Keratinocyte (primary cell): Measurements from ENCODE around the gene ITIH2. TPM values are rescaled to one million over a fixed set of nuclear protein-coding genes. Genes with fewer than 3 reads are reported as not detected.
"Not testable (repeated sequence)": the region's sequence is repeated elsewhere in the genome, so short reads cannot be mapped to it uniquely, and the experiment has no call there.

Source experiments
- DNase-seq: peaks from one replicate; pipeline ENCODE4 v3.0.0-alpha.2; 2011; ENCODE audit warnings: low read depth, missing footprints, low spot score
- FAIRE-seq: peaks from 2 replicates; lab custom pipeline; 2011; peaks lifted over from hg19 to GRCh38; lab: Jason Lieb, UNC
- H2AFZ ChIP-seq: 2 replicates; pipeline ENCODE4 v1.6.0; 2012; ENCODE audit warnings: low read length, control low read depth, inconsistent platforms; ENCODE audit not compliant: control insufficient read depth
- H3K27ac ChIP-seq: 2 replicates; pipeline ENCODE4 v1.5.1; 2011; ENCODE audit warnings: low read length; ENCODE audit not compliant: control insufficient read depth, insufficient read depth
- H3K27me3 ChIP-seq: 3 replicates; pipeline ENCODE4 v1.6.0; 2011; ENCODE audit warnings: low read length; ENCODE audit not compliant: control insufficient read depth, insufficient read depth; ENCODE audit errors: extremely low read depth
- H3K36me3 ChIP-seq, 2 experiments: 2 replicates in 1 of 2; 3 replicates in 1 of 2; pipeline ENCODE4 v1.5.1; 2011; ENCODE audit warnings: low read length in 2 of 2, mild to moderate bottlenecking in 1 of 2; ENCODE audit not compliant: control insufficient read depth in 2 of 2, insufficient read depth in 2 of 2; ENCODE audit errors: extremely low read depth in 1 of 2
- H3K4me1 ChIP-seq: 3 replicates; pipeline ENCODE4 v1.5.1; 2011; ENCODE audit warnings: low read length; ENCODE audit not compliant: control insufficient read depth, insufficient read depth; ENCODE audit errors: extremely low read depth
- H3K4me2 ChIP-seq: 3 replicates; pipeline ENCODE4 v1.6.0; 2011; ENCODE audit warnings: low read depth, low read length; ENCODE audit not compliant: control insufficient read depth, insufficient read depth; ENCODE audit errors: extremely low read depth
- H3K4me3 ChIP-seq, 3 experiments: fragments of 200-600 bp in 1 of 3; sonication (generic) in 1 of 3; 2 replicates in 2 of 3; 3 replicates in 1 of 3; pipeline ENCODE4 v1.5.1; 2011 to 2016; ENCODE audit warnings: low read length in 3 of 3, mild to moderate bottlenecking in 3 of 3, control low read depth in 2 of 3, inconsistent platforms in 1 of 3, low read depth in 1 of 3, mixed read lengths in 1 of 3, mixed run types in 1 of 3, moderate library complexity in 1 of 3; ENCODE audit not compliant: control insufficient read depth in 2 of 3, insufficient read depth in 2 of 3; ENCODE audit errors: extremely low read depth in 1 of 3
- H3K79me2 ChIP-seq: 2 replicates; pipeline ENCODE4 v1.6.0; 2012; ENCODE audit warnings: low read length; ENCODE audit not compliant: control insufficient read depth, insufficient read depth
- H3K9ac ChIP-seq: 3 replicates; pipeline ENCODE4 v1.6.0; 2011; ENCODE audit warnings: low read length; ENCODE audit not compliant: control insufficient read depth, insufficient read depth; ENCODE audit errors: extremely low read depth
- H3K9me1 ChIP-seq: 3 replicates; pipeline ENCODE4 v1.6.0; 2011; ENCODE audit warnings: low read length; ENCODE audit not compliant: control insufficient read depth, insufficient read depth; ENCODE audit errors: extremely low read depth
- H3K9me3 ChIP-seq: 2 replicates; pipeline ENCODE4 v1.5.1; 2012; ENCODE audit warnings: low read depth, low read length; ENCODE audit not compliant: control insufficient read depth
- H4K20me1 ChIP-seq: 3 replicates; pipeline ENCODE4 v1.6.0; 2011; ENCODE audit warnings: low read length; ENCODE audit not compliant: control insufficient read depth, insufficient read depth; ENCODE audit errors: extremely low read depth
- EZH2 ChIP-seq: IDR thresholded peaks from one replicate; pipeline ENCODE4 v1.6.1; 2012; ENCODE audit warnings: inconsistent platforms, mild to moderate bottlenecking, low read length, moderate library complexity
- dilution Hi-C: fragments of 300-500 bp; cut with MboI; formaldehyde crosslinking; loops from one replicate; pipeline ENCODE4 v1.7.0; 2020; ENCODE audit warnings: low sequenced_read_pairs; ENCODE audit not compliant: extremely low pct_ligation_motif_present
- polyA plus RNA-seq, 5 experiments: library from polyadenylated mRNA; depleted of rRNA in 3 of 5; stranded (reverse) in 3 of 5; stranded (forward) in 1 of 5; unstranded in 1 of 5; fragments of >200 nt; gene quantifications; 1 replicate in 1 of 5; 2 replicates in 3 of 5; 3 replicates in 1 of 5; pipeline versions ENCODE4 v1.2.1 to v1.2.3, GENCODE V29; 2011 to 2012; ENCODE audit warnings: missing spikeins in 2 of 5, low read depth in 1 of 5, low replicate concordance in 1 of 5
- TF ChIP-seq, protein P1 (sequence below), 3 experiments: IDR thresholded peaks in 1 of 3; conservative IDR thresholded peaks in 1 of 3; optimal IDR thresholded peaks in 1 of 3; 2 replicates in 2 of 3; 3 replicates in 1 of 3; pipeline versions ENCODE3 to v1.5.1; 2011; ENCODE audit warnings: low read length in 3 of 3, mild to moderate bottlenecking in 3 of 3, moderate library complexity in 2 of 3, control low read depth in 1 of 3, inconsistent platforms in 1 of 3; ENCODE audit not compliant: insufficient read depth in 2 of 3; ENCODE audit errors: extremely low read depth in 1 of 3

The ITIH2 gene
- polyA plus RNA-seq, 1 donor (not counting 4 experiments of a cell fraction or from before 2014, with no cell fraction given), result not detected

DNA sequence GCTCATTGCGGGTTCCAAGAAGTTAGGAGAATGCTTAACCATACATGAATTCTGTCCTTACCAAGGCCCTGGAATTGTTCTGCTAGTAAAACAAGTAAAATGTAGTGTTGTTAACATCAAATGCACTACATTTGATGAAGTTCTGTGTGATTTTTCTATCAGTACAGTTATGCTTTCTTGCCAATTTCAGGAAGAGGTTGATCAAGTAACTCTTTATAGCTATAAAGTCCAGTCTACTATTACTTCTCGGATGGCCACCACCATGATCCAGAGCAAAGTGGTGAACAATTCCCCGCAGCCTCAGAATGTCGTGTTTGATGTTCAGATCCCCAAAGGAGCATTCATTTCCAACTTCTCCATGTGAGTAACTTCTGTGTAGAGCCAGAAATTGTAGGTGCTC, 5.7 kb downstream of the ITIH2 start:
- H3K27me3 ChIP-seq, result no peaks in the 10 kb centered on the region
- dilution Hi-C loops, result no loop called here
- DNase-seq (no peak), FAIRE-seq (no peak)
- H3K9me3 ChIP-seq, result no peaks in the 10 kb centered on the region
- H3K27ac ChIP-seq, result no peak overlapping the region
- H3K79me2 ChIP-seq, result no peaks in the 10 kb centered on the region
- no peaks in the 10 kb centered on the region for H3K4me1 ChIP-seq
- H3K9ac ChIP-seq, result no peak overlapping the region
- no peaks in the 10 kb centered on the region for H3K9me1 ChIP-seq
- H3K4me2 ChIP-seq, result no peak overlapping the region
- TF ChIP-seq, protein P1, sequence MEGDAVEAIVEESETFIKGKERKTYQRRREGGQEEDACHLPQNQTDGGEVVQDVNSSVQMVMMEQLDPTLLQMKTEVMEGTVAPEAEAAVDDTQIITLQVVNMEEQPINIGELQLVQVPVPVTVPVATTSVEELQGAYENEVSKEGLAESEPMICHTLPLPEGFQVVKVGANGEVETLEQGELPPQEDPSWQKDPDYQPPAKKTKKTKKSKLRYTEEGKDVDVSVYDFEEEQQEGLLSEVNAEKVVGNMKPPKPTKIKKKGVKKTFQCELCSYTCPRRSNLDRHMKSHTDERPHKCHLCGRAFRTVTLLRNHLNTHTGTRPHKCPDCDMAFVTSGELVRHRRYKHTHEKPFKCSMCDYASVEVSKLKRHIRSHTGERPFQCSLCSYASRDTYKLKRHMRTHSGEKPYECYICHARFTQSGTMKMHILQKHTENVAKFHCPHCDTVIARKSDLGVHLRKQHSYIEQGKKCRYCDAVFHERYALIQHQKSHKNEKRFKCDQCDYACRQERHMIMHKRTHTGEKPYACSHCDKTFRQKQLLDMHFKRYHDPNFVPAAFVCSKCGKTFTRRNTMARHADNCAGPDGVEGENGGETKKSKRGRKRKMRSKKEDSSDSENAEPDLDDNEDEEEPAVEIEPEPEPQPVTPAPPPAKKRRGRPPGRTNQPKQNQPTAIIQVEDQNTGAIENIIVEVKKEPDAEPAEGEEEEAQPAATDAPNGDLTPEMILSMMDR (optimal IDR thresholded peaks at IDR 0.05 in 1 of 3, IDR thresholded peaks at IDR 0.05 in 1 of 3, conservative IDR thresholded peaks at IDR 0.05 in 1 of 3; ENCODE audit: extremely low read depth in 1 of 3, insufficient read depth in 2 of 3, low read length in 3 of 3), result no peak
- no peak for TF ChIP-seq EZH2
- no peaks in the 10 kb centered on the region for H3K36me3 ChIP-seq
- H4K20me1 ChIP-seq, result no peaks in the 10 kb centered on the region
- H2AFZ ChIP-seq, result no peak overlapping the region
- no peak overlapping the region for H3K4me3 ChIP-seq

DNA sequence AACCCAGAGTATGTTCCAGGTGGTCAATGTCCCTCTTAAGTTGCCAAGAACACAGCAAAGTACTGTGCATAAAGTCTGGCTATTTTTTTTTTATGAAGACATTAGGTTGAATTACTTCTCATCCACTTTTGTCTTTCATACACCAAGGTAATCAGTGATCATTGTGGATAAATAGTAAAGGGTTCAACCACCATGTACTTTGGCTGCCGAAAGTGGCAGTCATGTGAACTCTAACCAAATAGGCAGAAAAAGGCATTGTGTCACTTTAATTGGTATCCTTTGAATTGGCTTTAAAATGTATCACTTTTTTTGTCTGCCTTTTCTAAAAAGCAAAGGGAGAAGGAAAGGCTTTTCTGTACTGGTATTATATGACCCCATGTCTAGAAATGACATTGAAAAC, 7.3 kb downstream of the ITIH2 start:
- no peak overlapping the region for H2AFZ ChIP-seq
- FAIRE-seq (no peak), DNase-seq (no peak)
- H3K36me3 ChIP-seq, result no peaks in the 10 kb centered on the region
- TF ChIP-seq EZH2, result no peak
- TF ChIP-seq, protein P1 (optimal IDR thresholded peaks at IDR 0.05 in 1 of 3, IDR thresholded peaks at IDR 0.05 in 1 of 3, conservative IDR thresholded peaks at IDR 0.05 in 1 of 3; ENCODE audit: extremely low read depth in 1 of 3, insufficient read depth in 2 of 3, low read length in 3 of 3), result no peak
- no peak overlapping the region for H3K27ac ChIP-seq
- no peaks in the 10 kb centered on the region for H4K20me1 ChIP-seq
- H3K9me1 ChIP-seq, result no peaks in the 10 kb centered on the region
- no peaks in the 10 kb centered on the region for H3K4me1 ChIP-seq
- H3K79me2 ChIP-seq, result no peaks in the 10 kb centered on the region
- H3K4me2 ChIP-seq, result no peak overlapping the region
- H3K9me3 ChIP-seq, result no peaks in the 10 kb centered on the region
- no peak overlapping the region for H3K4me3 ChIP-seq
- dilution Hi-C loops, result no loop called here
- no peak overlapping the region for H3K9ac ChIP-seq
- no peaks in the 10 kb centered on the region for H3K27me3 ChIP-seq

DNA sequence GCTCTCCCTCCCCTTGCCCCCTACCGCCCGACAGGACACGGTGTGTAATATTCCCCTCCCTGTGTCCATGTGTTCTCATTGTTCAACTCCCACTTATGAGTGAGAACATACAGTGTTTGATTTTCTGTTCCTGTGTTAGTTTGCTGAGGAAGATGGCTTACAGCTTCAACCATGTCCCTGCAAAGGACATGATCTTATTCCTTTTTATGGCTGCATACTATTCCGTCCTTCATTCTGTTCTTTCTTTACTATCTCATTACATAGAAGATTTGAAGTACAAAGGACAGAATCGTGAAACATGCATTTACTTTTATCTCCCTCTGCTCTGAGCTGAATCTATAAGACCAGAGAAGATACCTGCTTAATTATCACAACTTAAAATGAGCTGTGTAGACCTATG, 8.0 kb downstream of the ITIH2 start:
- H2AFZ ChIP-seq, H3K9me3 ChIP-seq, H3K4me3 ChIP-seq, H3K27me3 ChIP-seq, H3K4me2 ChIP-seq, H3K79me2 ChIP-seq, DNase-seq, H3K9me1 ChIP-seq, H4K20me1 ChIP-seq, H3K4me1 ChIP-seq, FAIRE-seq, dilution Hi-C loops, H3K9ac ChIP-seq, H3K36me3 ChIP-seq, H3K27ac ChIP-seq: not testable (repeated sequence)
